GM13977 (cell line): ENCODE results near the gene WFIKKN1.

Experiments
- DNase-seq: peaks from one replicate; pipeline ENCODE4 v3.0.0; 2012; ENCODE audit warnings: low spot score
- CTCF ChIP-seq: IDR thresholded peaks from 2 replicates; pipeline ENCODE4 v1.5.1; 2012; ENCODE audit warnings: mild to moderate bottlenecking, control low read depth; ENCODE audit not compliant: insufficient read depth; ENCODE audit errors: extremely low read depth, missing control alignments
- in situ Hi-C: fragments of 300-500 bp; cut with MboI; formaldehyde crosslinking; loops from one replicate; pipeline ENCODE4 v1.12.0; 2022; ENCODE audit warnings: low sequenced_read_pairs, low pct_unique_long_range_greater_than_20kb, mixed read lengths, inconsistent platforms; ENCODE audit not compliant: unreplicated experiment

WFIKKN1 gene

DNA sequence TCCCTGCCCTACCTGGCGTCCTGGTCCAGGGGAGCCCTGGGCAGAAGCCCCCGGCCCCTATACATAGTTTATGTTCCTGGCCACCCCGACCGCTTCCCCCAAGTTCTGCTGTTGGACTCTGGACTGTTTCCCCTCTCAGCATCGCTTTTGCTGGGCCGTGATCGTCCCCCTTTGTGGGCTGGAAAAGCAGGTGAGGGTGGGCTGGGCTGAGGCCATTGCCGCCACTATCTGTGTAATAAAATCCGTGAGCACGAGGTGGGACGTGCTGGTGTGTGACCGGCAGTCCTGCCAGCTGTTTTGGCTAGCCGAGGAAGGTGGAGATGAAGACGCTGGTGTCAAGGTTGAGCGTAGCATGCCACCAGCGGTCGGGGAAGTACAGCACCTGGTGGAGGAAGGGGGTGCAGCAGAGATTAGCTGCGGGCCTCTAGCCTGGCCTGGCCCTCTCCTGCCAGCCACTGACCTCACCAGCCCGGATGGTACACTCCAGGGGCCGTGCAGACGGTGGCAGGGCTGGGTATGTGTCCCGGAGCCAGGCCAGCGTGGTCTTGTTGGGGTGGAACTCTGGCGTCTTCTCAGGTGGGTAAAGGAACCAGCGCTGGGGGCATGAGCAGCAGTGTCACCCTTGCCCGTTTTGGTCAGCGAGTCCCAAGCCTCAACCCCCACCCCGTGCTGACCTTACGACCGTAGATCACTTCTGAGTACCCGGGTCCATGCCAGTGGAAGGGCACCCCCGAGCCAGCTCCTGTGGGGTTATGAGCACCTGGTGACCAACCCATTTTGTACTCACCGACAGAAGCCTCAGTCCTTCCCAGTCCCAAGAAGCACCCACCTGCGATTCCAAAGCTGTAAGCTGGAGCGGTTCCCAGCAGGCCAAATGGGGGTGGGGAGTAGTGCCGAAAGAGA lies 52.0 kb downstream of the WFIKKN1 start:
- in situ Hi-C loops: no loop called here
- no peak for TF ChIP-seq CTCF
- no peak for DNase-seq

- no peak for TF ChIP-seq CTCF
- no peak for DNase-seq
- in situ Hi-C loops: no loop called here
Measured at GRCh38 chr16:683396-684070, 52.7 kb downstream of the WFIKKN1 start.
